WI38 (cell line): ENCODE results near the gene LDB2.
"Not testable (repeated sequence)": the region's sequence is repeated elsewhere in the genome, so short reads cannot be mapped to it uniquely, and the experiment has no call there.

Experiments used
- H3K4me3 ChIP-seq: 2 replicates; pipeline ENCODE4 v1.5.1; 2011; ENCODE audit warnings: low read depth, mild to moderate bottlenecking, control low read depth, low read length
- CTCF ChIP-seq: IDR thresholded peaks from 2 replicates; pipeline ENCODE4 v1.5.1; 2012; ENCODE audit warnings: low read depth, mild to moderate bottlenecking, control low read depth, low read length

LDB2 gene

DNA sequence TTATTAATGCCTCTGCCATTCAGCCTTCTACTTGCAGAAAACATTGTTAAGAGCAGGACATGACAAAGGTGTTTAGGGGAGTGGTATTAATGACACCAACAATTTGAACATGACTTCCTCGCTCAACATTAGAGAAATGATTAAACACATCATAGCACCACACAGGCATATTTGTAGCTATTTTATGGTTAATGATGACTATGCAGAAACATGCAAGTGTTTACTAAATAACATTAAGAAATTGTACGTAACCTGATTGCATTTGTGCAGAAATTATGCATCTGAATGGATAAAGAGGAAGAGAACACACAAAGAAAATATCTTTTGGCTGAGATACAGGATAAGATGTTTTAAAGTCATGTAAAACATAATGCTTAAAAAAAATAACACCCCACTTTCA, 323.5 kb downstream of the LDB2 start:
- TF ChIP-seq CTCF = no peak
- no peak overlapping the region for H3K4me3 ChIP-seq

- TF ChIP-seq CTCF = no peak
These were observed 324.7 kb downstream of the LDB2 start for GRCh38 chr4:16573739-16574138.

GRCh38 chr4:16573206-16573605, 325.2 kb downstream of the LDB2 start:
- no peak overlapping the region for H3K4me3 ChIP-seq
- no peak for TF ChIP-seq CTCF

More at GRCh38 chr4:16573739-16574138, 324.7 kb downstream of the LDB2 start:
- no peak overlapping the region for H3K4me3 ChIP-seq

GRCh38 chr4:16572631-16573030, 325.8 kb downstream of the LDB2 start:
- no peak for TF ChIP-seq CTCF
- no peak overlapping the region for H3K4me3 ChIP-seq

DNA sequence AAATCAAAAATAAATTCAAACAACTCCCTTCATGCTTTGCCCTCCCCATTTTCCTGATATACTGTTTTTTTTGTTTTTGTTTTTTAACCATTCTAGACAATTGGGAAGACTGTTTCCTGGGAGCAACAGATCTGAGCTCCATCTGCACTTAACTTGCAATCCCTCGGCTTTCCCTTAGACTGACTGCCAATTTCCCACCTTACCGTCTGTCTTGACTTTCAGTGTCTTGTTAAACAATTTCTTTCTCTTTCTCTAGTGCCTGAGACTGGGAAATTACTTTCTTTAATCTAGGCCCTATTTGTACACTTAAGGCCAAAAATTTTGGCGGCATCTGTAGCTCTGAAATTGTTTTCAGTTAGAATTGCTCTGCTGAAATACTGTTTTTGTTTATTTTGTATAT, 326.3 kb downstream of the LDB2 start:
- H3K4me3 ChIP-seq = no peak overlapping the region

GRCh38 chr4:16569790-16570189, 328.7 kb downstream of the LDB2 start:
- no peak for TF ChIP-seq CTCF
- H3K4me3 ChIP-seq = no peak overlapping the region

More for the DNA sequence above, 326.3 kb downstream of the LDB2 start:
- TF ChIP-seq CTCF = no peak

GRCh38 chr4:16557316-16557715, 341.1 kb downstream of the LDB2 start:
- H3K4me3 ChIP-seq = not testable (repeated sequence)

DNA sequence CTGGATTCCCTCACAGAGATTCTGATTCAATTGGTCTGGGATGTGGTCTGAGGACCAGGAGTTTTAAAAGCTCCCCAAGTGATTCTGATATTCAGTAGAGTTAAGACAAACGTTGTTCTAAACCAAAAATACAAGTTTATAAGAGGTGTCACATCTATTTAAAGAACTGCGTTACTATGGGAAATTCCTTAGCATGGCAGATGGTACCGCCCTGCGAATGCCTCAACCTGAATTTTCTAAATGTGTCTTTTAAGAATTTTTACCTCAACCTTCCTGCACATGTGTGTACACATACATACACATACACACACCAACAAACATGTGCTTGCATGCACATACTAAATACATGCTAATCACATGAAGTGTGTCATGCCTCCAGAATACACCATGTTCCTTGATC, 343.3 kb downstream of the LDB2 start:
- TF ChIP-seq CTCF = no peak
- H3K4me3 ChIP-seq = no peak overlapping the region
